ENCODE data around the gene PPP1R8. TPM values are rescaled to one million over a fixed set of nuclear protein-coding genes. Genes with fewer than 3 reads are reported as not detected.
"Not testable (repeated sequence)": the region's sequence is repeated elsewhere in the genome, so short reads cannot be mapped to it uniquely, and the experiment has no call there.

Gene PPP1R8
- total RNA-seq, 2 experiments from 2014 or later = 60.0 to 70.5 TPM

DNA sequence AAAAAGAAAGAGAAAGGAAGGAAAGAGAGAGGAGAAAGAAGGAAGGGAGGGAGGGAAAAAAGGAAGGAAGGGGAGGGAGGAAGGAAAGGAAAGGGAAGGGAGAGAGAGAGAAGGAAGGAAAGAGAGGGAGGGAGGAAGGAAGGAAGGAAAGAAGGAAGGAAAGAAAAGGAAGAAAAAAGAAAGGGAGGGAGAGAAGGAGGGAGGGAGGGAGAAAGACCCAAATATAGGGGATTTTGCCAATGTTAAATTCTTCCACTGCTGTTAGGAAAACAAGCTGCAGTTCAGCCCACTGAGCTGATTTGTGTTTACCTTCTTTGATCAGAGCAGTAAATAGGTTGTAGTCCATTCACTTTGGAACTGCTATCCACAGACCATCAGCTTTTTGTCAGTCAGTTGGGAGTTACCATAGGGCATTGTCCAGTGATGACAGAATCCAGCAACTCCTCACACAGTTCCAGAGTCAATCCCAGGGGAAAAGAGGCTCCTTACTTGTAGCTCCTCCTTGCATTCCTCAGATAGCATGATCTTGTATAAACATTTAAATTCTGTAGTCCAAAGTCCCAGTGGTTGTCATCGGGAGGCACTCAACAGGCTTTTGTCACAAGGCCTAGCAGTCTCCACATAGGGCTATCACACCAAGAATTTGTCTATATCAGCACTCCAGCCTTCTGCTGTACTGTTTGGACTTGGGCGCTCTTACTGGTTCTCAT, 13.5 kb upstream of the PPP1R8 start:
- no peaks in the 10 kb centered on the region for H3K4me1 Mint-ChIP-seq
- no peak overlapping the region for H3K27ac Mint-ChIP-seq
- H3K4me3 Mint-ChIP-seq = no peak overlapping the region
- no peaks in the 10 kb centered on the region for H3K27me3 Mint-ChIP-seq
- no peak for DNase-seq
- H3K9me3 Mint-ChIP-seq = no peaks in the 10 kb centered on the region
- peaks cover 14% of the 10 kb centered on the region for H3K36me3 Mint-ChIP-seq

DNA sequence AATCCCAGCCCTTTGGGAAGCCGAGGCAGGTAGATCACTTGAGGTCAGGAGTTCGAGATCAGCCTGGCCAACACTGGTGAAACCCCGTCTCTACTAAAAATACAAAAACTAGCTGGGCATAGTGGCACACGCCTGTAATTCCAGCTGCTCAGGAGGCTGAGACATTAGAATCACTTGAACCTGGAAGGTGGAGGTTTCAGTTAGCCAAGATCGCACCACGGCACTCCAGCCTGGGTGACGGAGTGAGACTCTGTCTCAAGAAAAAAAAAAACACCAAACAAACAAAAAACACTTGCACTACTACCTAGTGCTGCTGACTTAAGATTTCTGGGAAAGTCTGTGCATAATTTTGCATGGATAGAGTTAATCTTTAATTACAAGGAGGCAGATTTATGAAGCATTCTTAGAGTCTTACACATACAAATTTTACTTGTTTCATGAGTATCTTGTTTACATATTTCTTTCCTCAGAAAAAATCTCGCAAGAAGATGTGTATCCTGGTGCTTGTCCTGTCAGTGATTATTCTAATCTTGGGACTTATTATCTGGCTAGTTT, 8.7 kb upstream of the PPP1R8 start:
- Mint-ChIP-seq H3K4me1 (no peaks in the 10 kb centered on the region), H3K27ac (no peak overlapping the region), H3K9me3 (no peaks in the 10 kb centered on the region), H3K36me3 (peaks cover 11% of the 10 kb centered on the region), H3K4me3 (no peak overlapping the region), H3K27me3 (no peaks in the 10 kb centered on the region)
- DNase-seq = no peak

DNA sequence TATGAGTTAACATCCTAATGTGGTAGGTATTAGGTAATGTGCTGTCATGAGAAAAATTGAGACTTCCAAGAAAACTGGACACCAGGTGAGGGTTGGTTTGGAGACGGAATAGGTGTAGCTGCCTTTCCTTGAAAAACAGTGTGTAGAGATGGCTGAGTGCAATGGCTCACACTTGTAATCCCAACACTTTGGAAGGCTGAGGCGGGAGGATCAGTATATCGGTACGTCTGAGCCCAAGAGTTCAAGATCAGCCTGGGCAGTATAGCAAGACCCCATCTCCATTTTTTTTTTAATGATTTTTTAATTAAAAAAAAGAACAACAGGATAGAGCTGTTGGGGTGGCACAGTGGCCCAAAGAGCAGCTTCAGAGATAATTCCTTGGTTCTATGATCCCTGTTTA, 6.8 kb upstream of the PPP1R8 start:
- DNase-seq = no peak
- Mint-ChIP-seq H3K4me1 (no peaks in the 10 kb centered on the region), H3K36me3 (peaks cover 10% of the 10 kb centered on the region), H3K9me3 (no peaks in the 10 kb centered on the region), H3K27me3 (no peaks in the 10 kb centered on the region), H3K4me3 (no peak overlapping the region), H3K27ac (no peak overlapping the region)

DNA sequence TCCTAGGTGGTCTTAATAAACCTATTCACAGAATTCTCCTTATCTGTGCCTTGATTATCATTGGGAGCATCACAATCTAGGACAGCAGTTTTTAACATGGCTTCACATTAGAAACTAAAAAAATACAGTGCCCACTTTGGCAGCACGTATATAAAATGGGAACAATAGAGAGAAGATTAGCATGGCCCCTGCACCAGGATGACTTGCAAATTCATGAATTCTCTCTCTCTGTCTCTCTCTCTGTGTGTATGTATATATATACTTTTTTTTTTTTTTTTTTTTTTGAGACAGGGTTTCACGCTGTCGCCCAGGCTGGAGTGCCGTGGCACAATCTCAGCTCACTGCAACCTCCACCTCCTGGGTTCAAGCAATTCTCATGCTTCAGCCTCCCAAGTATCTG, 6.2 kb upstream of the PPP1R8 start:
- Mint-ChIP-seq H3K4me1 (no peaks in the 10 kb centered on the region), H3K4me3 (no peak overlapping the region), H3K27me3 (no peaks in the 10 kb centered on the region), H3K27ac (no peak overlapping the region), H3K9me3 (no peaks in the 10 kb centered on the region), H3K36me3 (peaks cover 7% of the 10 kb centered on the region)
- no peak for DNase-seq

DNA sequence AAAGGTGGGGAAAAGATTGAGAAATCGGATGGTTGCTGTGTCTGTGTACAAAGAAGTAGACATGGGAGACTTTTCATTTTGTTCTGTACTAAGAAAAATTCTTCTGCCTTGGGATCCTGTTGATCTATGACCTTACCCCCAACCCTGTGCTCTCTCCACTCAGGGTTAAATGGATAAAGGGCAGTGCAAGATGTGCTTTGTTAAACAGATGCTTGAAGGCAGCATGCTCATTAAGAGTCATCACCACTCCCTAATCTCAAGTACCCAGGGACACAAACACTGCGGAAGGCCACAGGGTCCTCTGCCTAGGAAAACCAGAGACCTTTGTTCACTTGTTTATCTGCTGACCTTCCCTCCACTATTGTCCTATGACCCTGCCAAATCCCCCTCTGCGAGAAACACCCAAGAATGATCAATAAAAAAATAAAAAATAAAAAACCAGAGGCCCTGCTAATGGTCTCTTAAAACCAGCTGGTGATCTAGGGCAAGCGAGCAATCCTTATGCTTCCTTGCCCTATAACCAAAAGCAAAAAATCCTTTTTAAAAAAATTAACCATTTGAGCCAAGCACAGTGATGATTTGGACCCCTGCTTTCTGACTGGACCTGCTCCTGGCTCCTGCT, 1.1 kb upstream of the PPP1R8 start:
- Mint-ChIP-seq H3K4me1 (peaks cover 25% of the 10 kb centered on the region), H3K4me3 (peak overlapping the region; percentile 85), H3K36me3 (peaks cover 15% of the 10 kb centered on the region), H3K27ac (peak overlapping the region; percentile 93)
- H3K27me3 Mint-ChIP-seq, DNase-seq, H3K9me3 Mint-ChIP-seq: not testable (repeated sequence)

DNA sequence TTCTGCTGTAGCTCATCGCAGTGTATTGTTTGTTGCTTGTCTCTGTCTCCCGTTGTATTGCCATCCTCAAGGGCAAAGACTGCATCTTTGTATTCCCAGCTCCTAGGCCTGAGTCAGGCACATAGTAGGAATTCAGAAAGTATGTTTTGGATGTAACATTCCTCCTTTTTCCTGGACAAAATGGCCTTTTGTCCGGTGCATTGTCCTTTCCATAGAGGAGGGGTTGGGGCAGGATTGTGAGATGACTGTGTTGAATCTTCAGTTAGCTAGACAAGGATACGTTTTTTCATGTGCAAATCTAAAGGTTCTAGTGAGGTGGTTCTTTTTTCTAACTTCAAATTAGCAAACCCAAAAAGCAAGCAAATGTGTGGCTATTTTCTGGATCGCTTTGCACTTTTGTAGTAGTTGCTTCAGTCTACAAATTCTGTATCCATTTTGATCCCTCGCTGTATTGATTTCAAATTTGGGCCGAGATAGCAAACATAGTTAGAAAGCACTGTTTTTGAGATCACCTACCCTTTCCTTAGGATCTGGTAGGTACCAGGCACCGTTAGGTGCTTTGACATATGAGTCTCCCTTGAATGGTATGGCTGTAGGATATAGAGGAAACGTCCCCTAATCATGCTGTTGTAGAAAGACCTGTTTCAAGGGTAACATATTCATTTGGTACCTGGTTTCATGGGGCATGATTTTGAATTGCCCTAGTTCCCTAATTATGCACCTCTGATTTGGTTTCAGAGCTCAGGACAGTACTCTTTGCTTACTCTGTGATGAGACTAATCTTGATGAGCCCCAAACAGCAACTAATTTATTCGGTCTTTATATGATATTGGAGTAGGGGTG, 1.2 kb downstream of the PPP1R8 start:
- DNase-seq = no peak
- peak overlapping the region; percentile 85 for H3K4me3 Mint-ChIP-seq
- peak overlapping the region; percentile 93 for H3K27ac Mint-ChIP-seq
- H3K4me1 Mint-ChIP-seq = peaks cover 36% of the 10 kb centered on the region
- H3K27me3 Mint-ChIP-seq = no peaks in the 10 kb centered on the region
- H3K9me3 Mint-ChIP-seq = no peaks in the 10 kb centered on the region
- peaks cover 15% of the 10 kb centered on the region for H3K36me3 Mint-ChIP-seq

DNA sequence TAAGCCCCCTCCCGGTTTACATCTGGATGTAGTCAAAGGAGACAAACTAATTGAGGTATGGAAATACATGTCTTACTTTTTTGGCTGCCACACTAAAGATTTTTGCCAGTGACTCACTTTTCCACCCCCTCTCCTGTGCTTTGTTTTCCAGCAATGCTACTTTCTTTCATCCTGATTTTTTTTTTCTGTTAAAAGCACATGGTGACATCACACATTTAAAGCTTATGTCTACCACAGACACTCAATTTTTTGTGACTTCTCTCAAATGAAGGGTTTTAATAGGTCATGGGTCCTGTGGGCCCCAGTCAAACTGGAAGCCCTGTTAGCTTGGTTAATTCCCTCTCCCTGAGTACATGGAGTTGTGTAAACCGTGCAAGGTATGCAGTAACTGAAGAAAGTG, 2.2 kb downstream of the PPP1R8 start:
- no peaks in the 10 kb centered on the region for H3K9me3 Mint-ChIP-seq
- peak overlapping the region; percentile 33 for H3K4me3 Mint-ChIP-seq
- H3K36me3 Mint-ChIP-seq = peaks cover 15% of the 10 kb centered on the region
- peaks cover 36% of the 10 kb centered on the region for H3K4me1 Mint-ChIP-seq
- H3K27me3 Mint-ChIP-seq = no peaks in the 10 kb centered on the region
- H3K27ac Mint-ChIP-seq = no peak overlapping the region
- DNase-seq = no peak

DNA sequence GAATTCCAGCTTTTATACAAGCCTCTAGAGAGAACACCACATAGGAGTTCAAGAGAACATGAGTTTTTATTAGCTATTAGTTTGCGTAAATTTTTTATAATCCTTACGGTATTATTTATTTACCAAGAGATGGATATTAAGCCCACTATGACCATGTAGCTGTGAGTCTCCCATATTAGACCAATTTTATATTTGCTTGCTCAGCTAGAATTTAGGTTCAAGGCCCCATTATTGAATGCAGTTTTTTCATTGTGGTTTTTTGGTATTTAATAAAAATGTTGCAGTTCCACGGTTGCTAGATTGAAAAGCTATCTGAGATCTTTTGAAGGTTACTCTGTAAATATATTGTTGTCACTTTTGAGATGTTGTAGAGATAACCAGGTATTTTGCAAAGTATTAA, 2.9 kb downstream of the PPP1R8 start:
- Mint-ChIP-seq H3K27me3 (no peaks in the 10 kb centered on the region), H3K4me3 (no peak overlapping the region), H3K36me3 (peaks cover 15% of the 10 kb centered on the region), H3K4me1 (peaks cover 36% of the 10 kb centered on the region), H3K27ac (no peak overlapping the region), H3K9me3 (no peaks in the 10 kb centered on the region)
- DNase-seq = no peak

DNA sequence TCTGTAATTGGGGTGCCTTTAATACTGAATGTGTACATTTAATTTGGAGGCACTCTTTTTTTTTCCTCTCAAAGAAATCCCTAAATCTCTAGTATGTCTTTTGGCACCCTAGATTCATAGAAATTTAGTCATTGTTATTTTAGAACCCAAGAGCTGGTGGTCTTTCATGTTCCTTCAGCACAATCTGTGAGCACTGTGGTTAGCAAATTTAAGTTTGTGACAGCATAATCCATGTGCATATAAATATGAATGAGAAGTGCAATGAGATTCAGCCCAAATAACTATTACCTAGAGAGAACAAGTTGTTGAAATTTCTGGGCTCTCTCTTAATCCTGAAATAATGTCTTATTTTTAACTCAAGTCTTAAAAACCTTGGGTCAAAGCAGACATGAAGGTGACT, 4.5 kb downstream of the PPP1R8 start:
- peaks cover 34% of the 10 kb centered on the region for H3K4me1 Mint-ChIP-seq
- H3K27me3 Mint-ChIP-seq = no peaks in the 10 kb centered on the region
- DNase-seq = no peak
- no peaks in the 10 kb centered on the region for H3K9me3 Mint-ChIP-seq
- no peak overlapping the region for H3K27ac Mint-ChIP-seq
- H3K4me3 Mint-ChIP-seq = no peak overlapping the region
- peaks cover 15% of the 10 kb centered on the region for H3K36me3 Mint-ChIP-seq

DNA sequence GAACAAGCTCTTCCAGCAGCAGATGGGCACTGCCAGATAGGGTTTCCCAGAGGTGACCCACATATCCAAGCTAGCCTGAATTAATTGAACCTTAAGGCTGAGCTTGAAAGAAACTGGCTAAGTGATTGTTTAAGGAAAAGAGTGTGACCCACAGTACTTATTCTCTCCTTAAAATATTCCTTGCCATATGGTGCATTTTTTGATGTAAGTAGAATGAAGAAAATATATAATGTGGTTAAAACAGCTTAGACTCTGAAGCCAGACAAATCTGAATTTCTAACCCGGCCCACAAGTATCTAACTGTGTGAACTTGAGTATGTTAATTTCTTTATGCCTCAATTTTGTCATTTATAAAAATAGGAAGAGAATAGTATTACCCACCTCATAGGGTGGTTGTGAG, 4.9 kb downstream of the PPP1R8 start:
- DNase-seq = no peak
- no peaks in the 10 kb centered on the region for H3K27me3 Mint-ChIP-seq
- no peaks in the 10 kb centered on the region for H3K9me3 Mint-ChIP-seq
- H3K4me1 Mint-ChIP-seq = peaks cover 35% of the 10 kb centered on the region
- H3K4me3 Mint-ChIP-seq = no peak overlapping the region
- peaks cover 15% of the 10 kb centered on the region for H3K36me3 Mint-ChIP-seq
- no peak overlapping the region for H3K27ac Mint-ChIP-seq

DNA sequence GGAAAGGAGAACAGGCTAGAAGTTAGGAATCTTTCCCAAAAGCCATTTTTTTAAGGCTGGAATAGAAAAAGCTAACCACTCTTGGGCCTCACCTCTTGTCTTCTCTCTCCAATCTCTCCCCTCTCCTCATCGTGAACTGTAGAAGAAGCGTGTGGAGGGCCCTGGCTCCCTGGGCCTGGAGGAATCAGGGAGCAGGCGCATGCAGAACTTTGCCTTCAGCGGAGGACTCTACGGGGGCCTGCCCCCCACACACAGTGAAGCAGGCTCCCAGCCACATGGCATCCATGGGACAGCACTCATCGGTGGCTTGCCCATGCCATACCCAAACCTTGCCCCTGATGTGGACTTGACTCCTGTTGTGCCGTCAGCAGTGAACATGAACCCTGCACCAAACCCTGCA, 19.4 kb downstream of the PPP1R8 start:
- no peak for DNase-seq
- H3K9me3 Mint-ChIP-seq = no peaks in the 10 kb centered on the region
- H3K4me3 Mint-ChIP-seq = no peak overlapping the region
- peak overlapping the region; percentile 22 for H3K27ac Mint-ChIP-seq
- no peaks in the 10 kb centered on the region for H3K4me1 Mint-ChIP-seq
- H3K27me3 Mint-ChIP-seq = no peaks in the 10 kb centered on the region
- H3K36me3 Mint-ChIP-seq = peaks cover 12% of the 10 kb centered on the region

DNA sequence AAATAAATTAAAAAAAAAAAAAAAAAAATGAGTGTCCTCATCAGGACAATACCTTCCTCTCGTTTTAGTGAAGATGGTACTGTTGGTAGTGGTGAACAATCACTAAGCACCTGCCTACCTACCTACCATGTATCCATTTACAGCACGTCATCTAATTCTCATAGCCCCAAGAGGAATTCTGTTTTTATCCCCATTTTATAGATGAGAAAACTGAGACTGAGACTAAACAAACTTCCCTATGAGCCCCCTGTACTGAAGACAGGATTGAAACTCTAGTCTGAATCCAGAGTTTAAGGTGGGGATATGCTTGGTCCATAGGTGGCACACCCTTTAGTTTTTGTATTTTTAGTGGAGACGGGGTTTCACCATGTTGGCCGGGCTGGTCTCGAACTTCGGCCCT, 24.5 kb downstream of the PPP1R8 start:
- Mint-ChIP-seq H3K9me3 (no peaks in the 10 kb centered on the region), H3K27me3 (no peaks in the 10 kb centered on the region), H3K4me1 (peaks cover 5% of the 10 kb centered on the region), H3K36me3 (peaks cover 7% of the 10 kb centered on the region), H3K27ac (no peak overlapping the region), H3K4me3 (no peak overlapping the region)
- DNase-seq = no peak

DNA sequence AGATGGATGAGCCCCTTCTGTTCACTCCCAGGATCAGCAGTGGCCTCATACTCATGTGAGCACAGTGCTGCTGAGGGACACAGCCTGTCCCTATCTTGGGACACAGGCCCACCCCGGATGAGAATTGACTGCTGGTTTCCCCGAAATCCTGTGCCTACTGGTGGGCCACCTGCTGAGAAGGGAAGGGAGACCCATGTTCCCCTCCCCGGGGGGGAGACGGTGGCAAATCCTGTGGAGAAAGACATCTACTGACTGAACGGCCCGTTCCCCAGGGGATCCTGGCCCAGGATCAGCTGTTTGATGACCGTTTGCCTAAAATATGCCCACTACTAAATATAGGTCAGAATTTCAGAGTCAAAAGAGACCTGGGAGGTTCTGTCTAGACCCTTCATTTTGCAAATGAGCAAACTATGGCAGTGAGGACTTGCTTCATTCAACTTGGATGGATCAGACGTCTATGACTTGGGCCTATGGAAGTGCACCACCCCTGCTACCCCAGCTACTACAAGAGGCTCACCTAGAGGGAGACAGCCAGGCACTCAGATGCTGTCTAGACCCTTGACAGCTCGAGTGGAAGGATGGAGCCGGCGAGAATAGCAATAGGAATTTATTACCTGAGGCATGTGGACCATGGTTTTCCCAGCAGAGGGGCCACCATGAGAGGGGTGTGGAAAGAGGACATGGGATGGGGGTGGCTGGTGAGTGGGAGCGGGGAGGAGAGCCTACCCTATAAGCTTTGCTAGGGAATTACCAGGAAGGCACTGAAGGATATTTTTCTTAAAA, 26.2 kb downstream of the PPP1R8 start:
- H3K27ac Mint-ChIP-seq = no peak overlapping the region
- no peak for DNase-seq

DNA sequence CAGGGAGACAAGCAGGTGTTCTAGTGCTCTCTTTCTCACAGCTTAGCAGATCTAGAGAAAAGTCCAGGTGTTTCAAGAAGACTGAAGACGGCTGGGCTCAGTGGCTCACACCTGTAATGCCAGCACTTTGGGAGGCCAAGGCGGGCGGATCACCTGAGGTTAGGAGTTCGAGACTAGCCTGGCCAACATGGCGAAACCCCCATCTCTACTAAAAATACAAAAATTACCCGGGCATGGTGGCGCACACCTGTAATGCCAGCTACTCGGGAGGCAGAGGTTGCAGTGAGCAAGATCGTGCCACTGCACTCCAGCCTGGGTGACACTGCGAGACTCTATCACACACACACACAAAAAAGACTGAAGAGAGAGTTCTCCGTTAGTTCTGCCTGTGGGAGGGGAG, 27.0 kb downstream of the PPP1R8 start:
- H3K9me3 Mint-ChIP-seq, H3K4me3 Mint-ChIP-seq, H3K36me3 Mint-ChIP-seq, DNase-seq, H3K4me1 Mint-ChIP-seq, H3K27ac Mint-ChIP-seq, H3K27me3 Mint-ChIP-seq: not testable (repeated sequence)

More for the DNA sequence above, 26.2 kb downstream of the PPP1R8 start:
- H3K9me3 Mint-ChIP-seq = no peaks in the 10 kb centered on the region
- H3K4me3 Mint-ChIP-seq = no peak overlapping the region
- no peaks in the 10 kb centered on the region for H3K27me3 Mint-ChIP-seq
- peaks cover 1% of the 10 kb centered on the region for H3K36me3 Mint-ChIP-seq
- H3K4me1 Mint-ChIP-seq = peaks cover 5% of the 10 kb centered on the region

Data from activated naive CD8-positive, alpha-beta T cell treated with anti-CD3 and anti-CD28 coated beads for 36 hours (primary cell).